OCI-LY1 (cell line): Measurements from ENCODE around the gene EEFSEC.

Experiments
- H2AFZ ChIP-seq: fragments of 200-600 bp; sonication (generic), shearing (Covaris generic); 2 replicates; pipeline ENCODE4 v1.6.0; 2014; ENCODE audit warnings: antibody characterized with exemption, mild to moderate bottlenecking, low read length
- H3F3A ChIP-seq: fragments of 200-600 bp; sonication (generic), shearing (Covaris generic); 2 replicates; pipeline ENCODE4 v1.6.0; 2014; ENCODE audit warnings: mild to moderate bottlenecking, antibody characterized with exemption, low read length, moderate library complexity; ENCODE audit not compliant: insufficient read depth
- H3K27ac ChIP-seq: fragments of 200-600 bp; sonication (generic); 2 replicates; pipeline ENCODE4 v1.5.1; 2014; ENCODE audit warnings: low read length, mixed run types, mild to moderate bottlenecking, low read depth; ENCODE audit not compliant: poor library complexity, severe bottlenecking
- H3K27me3 ChIP-seq: fragments of 200-600 bp; sonication (generic); 2 replicates; pipeline ENCODE4 v1.6.0; 2014; ENCODE audit warnings: antibody characterized with exemption, mild to moderate bottlenecking, low read length, moderate library complexity; ENCODE audit not compliant: insufficient read depth
- H3K36me3 ChIP-seq: fragments of 200-600 bp; sonication (generic); 2 replicates; pipeline ENCODE4 v1.6.1; 2014; ENCODE audit warnings: mild to moderate bottlenecking, antibody characterized with exemption, low read length, moderate library complexity, mixed read lengths; ENCODE audit not compliant: insufficient read depth
- H3K4me1 ChIP-seq: fragments of 200-600 bp; sonication (generic); 2 replicates; pipeline ENCODE4 v1.5.1; 2014; ENCODE audit warnings: mild to moderate bottlenecking, low read length, moderate library complexity; ENCODE audit not compliant: insufficient read depth, severe bottlenecking
- H3K4me2 ChIP-seq: fragments of 200-600 bp; sonication (generic), shearing (Covaris generic); 2 replicates; pipeline ENCODE4 v1.6.1; 2014; ENCODE audit warnings: low read length
- H3K4me3 ChIP-seq: fragments of 200-600 bp; sonication (generic); 2 replicates; pipeline ENCODE4 v1.5.1; 2014; ENCODE audit warnings: low read length, low read depth, mild to moderate bottlenecking, mixed read lengths; ENCODE audit not compliant: poor library complexity, severe bottlenecking
- H3K79me2 ChIP-seq: fragments of 200-600 bp; shearing (Covaris generic); 2 replicates; pipeline ENCODE4 v1.6.1; 2016; ENCODE audit warnings: mixed run types, low read length, mixed read lengths; ENCODE audit not compliant: insufficient read depth
- H3K9ac ChIP-seq: fragments of 200-600 bp; sonication (generic), shearing (Covaris generic); 2 replicates; pipeline ENCODE4 v1.6.1; 2014; ENCODE audit warnings: mild to moderate bottlenecking, low read length, mixed read lengths
- H3K9me2 ChIP-seq: fragments of 200-600 bp; sonication (generic), shearing (Covaris generic); 2 replicates; pipeline ENCODE4 v1.6.1; 2014; ENCODE audit warnings: low read depth, mild to moderate bottlenecking, low read length, mixed read lengths
- H3K9me3 ChIP-seq: fragments of 200-600 bp; shearing (Covaris generic); 2 replicates; pipeline ENCODE4 v1.6.1; 2014; ENCODE audit warnings: low read length, mixed read lengths
- H4K20me1 ChIP-seq: fragments of 200-600 bp; sonication (generic), shearing (Covaris generic); 2 replicates; pipeline ENCODE4 v1.6.0; 2016; ENCODE audit warnings: mild to moderate bottlenecking, low read length; ENCODE audit not compliant: insufficient read depth
- EZH2 ChIP-seq: fragments of 200-600 bp; sonication (generic), shearing (Covaris generic); IDR thresholded peaks from 2 replicates; pipeline ENCODE4 v1.8.0; 2017; ENCODE audit warnings: borderline replicate concordance, mixed run types, mild to moderate bottlenecking, antibody characterized with exemption, low read length, moderate library complexity, mixed read lengths
- TF ChIP-seq, protein P1 (sequence below): fragments of 200-600 bp; sonication (generic), shearing (Covaris generic); IDR thresholded peaks from 2 replicates; pipeline ENCODE4 v1.5.1; 2017; ENCODE audit warnings: mild to moderate bottlenecking, antibody characterized with exemption, low read length, moderate library complexity, mixed read lengths

The EEFSEC gene

DNA sequence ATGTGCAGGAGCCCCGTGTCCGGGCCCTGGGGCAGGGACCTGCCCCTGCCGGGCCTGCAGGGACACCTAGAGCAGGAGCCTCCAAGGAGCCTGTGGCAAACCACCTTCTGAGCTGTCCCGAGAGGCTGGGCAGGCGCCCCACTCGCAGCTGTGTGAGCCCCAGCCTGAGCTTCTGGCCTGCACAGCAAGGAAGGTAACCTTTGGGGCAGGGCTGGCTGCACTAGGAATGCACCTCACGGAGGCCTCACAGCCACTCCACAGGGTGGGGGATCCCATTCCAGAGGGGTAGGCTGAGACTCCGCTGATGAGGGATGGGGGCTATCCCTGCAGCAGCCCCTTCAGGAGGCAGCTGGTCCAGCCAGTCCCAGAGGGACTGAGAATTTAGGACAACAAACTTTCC lies 245.3 kb downstream of the EEFSEC start:
- no peaks in the 10 kb centered on the region for H3K79me2 ChIP-seq
- H3F3A ChIP-seq: no peaks in the 10 kb centered on the region
- no peaks in the 10 kb centered on the region for H3K9me2 ChIP-seq
- no peak overlapping the region for H3K27ac ChIP-seq
- H4K20me1 ChIP-seq: no peaks in the 10 kb centered on the region
- H2AFZ ChIP-seq: no peak overlapping the region
- no peaks in the 10 kb centered on the region for H3K4me1 ChIP-seq
- H3K9ac ChIP-seq: no peak overlapping the region
- H3K4me3 ChIP-seq: no peak overlapping the region
- H3K9me3 ChIP-seq: no peaks in the 10 kb centered on the region
- no peak overlapping the region for H3K4me2 ChIP-seq
- no peaks in the 10 kb centered on the region for H3K36me3 ChIP-seq
- TF ChIP-seq EZH2: no peak
- TF ChIP-seq, protein P1, sequence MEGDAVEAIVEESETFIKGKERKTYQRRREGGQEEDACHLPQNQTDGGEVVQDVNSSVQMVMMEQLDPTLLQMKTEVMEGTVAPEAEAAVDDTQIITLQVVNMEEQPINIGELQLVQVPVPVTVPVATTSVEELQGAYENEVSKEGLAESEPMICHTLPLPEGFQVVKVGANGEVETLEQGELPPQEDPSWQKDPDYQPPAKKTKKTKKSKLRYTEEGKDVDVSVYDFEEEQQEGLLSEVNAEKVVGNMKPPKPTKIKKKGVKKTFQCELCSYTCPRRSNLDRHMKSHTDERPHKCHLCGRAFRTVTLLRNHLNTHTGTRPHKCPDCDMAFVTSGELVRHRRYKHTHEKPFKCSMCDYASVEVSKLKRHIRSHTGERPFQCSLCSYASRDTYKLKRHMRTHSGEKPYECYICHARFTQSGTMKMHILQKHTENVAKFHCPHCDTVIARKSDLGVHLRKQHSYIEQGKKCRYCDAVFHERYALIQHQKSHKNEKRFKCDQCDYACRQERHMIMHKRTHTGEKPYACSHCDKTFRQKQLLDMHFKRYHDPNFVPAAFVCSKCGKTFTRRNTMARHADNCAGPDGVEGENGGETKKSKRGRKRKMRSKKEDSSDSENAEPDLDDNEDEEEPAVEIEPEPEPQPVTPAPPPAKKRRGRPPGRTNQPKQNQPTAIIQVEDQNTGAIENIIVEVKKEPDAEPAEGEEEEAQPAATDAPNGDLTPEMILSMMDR: no peak
- no peaks in the 10 kb centered on the region for H3K27me3 ChIP-seq

DNA sequence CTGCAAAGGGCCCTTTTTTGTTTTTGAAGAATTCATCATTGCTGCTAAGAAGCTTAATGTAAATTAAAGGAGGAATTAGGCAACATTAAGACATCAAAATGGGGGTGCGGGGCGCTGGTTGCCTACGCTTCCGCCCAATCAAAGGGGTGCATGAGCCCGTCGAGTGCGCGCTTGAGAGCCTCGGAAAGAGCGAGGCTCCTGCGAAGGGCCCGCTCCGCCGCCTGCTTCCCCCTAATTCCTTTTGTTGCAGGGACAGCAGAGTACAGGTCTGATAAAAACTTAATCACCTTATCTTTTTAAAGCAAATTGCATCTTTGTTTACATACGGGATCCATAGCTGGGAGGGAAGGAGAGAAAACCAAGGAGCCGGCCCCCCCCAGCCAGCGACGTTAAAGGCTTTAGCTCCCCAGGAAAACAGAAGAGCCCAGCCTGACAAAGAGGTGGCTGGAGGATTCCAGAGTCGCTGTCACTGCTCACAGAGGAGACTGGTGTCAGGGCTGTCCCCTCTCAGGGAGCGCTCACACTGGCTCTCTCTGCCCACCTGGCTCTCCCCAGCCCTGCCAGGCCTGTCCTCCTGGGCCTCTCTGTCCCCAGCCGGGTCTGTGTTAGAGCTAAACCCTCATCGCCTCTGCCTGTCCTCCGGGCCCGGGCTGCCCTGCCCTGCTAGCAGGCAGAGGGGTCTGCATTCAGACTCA lies 246.1 kb downstream of the EEFSEC start:
- no peaks in the 10 kb centered on the region for H3K9me2 ChIP-seq
- no peaks in the 10 kb centered on the region for H3K79me2 ChIP-seq
- no peaks in the 10 kb centered on the region for H3K27me3 ChIP-seq
- no peaks in the 10 kb centered on the region for H4K20me1 ChIP-seq
- H3F3A ChIP-seq: no peaks in the 10 kb centered on the region
- TF ChIP-seq EZH2: no peak
- TF ChIP-seq, protein P1: no peak
- H3K27ac ChIP-seq: no peak overlapping the region
- no peak overlapping the region for H3K9ac ChIP-seq
- H3K4me3 ChIP-seq: no peak overlapping the region
- no peaks in the 10 kb centered on the region for H3K4me1 ChIP-seq
- no peak overlapping the region for H3K4me2 ChIP-seq
- H2AFZ ChIP-seq: no peak overlapping the region
- no peaks in the 10 kb centered on the region for H3K36me3 ChIP-seq
- H3K9me3 ChIP-seq: no peaks in the 10 kb centered on the region

DNA sequence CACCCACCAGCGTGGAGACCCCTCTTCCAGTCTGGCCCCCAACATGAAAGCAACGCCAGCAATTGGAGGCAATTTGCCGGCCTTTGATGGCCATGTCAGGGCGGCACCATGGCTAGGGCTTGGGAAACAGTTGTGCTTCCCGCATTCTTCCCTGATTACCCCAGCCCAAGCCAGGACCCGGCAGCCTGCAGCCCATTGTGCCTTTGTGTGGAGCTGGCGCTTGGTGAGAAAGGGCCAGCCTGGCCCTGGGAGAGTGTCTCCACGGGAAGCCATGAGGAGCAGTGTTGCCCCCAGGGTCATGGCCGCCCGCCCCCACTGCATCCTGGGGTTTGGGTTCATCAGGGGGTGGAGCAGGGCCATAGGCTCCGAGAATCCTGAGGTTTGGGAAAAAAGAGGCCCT lies 247.4 kb downstream of the EEFSEC start:
- H3F3A ChIP-seq: no peaks in the 10 kb centered on the region
- H3K4me2 ChIP-seq: no peak overlapping the region
- no peaks in the 10 kb centered on the region for H3K9me3 ChIP-seq
- no peaks in the 10 kb centered on the region for H3K27me3 ChIP-seq
- H3K27ac ChIP-seq: no peak overlapping the region
- no peaks in the 10 kb centered on the region for H3K4me1 ChIP-seq
- no peaks in the 10 kb centered on the region for H4K20me1 ChIP-seq
- H3K79me2 ChIP-seq: no peaks in the 10 kb centered on the region
- no peak overlapping the region for H3K9ac ChIP-seq
- no peak for TF ChIP-seq EZH2
- TF ChIP-seq, protein P1: no peak
- H3K4me3 ChIP-seq: no peak overlapping the region
- no peak overlapping the region for H2AFZ ChIP-seq
- H3K36me3 ChIP-seq: no peaks in the 10 kb centered on the region
- H3K9me2 ChIP-seq: no peaks in the 10 kb centered on the region
